A549 (cell line): ENCODE results near the gene TECRL. TPM values are rescaled to one million over a fixed set of nuclear protein-coding genes. Genes with fewer than 3 reads are reported as not detected.

Experiments used
- ATAC-seq, 2 experiments: fragments of 200-7000 bp in 1 of 2; fragments of >200 bp in 1 of 2; cut with Nextera tagmentation in 1 of 2; cut with Tn5 transposase in 1 of 2; 3 replicates each; pipeline versions ENCODE4 v1.8.0 to v1.9.1; 2018 to 2020; ENCODE audit warnings: mild to moderate bottlenecking in 1 of 2, moderate library complexity in 1 of 2
- CTCF ChIA-PET: fragments of 300-600 bp; sonication (Branson Sonifier 250); formaldehyde crosslinking; extraction: SDS; loops from one replicate; lab custom pipeline; 2021; ENCODE audit warnings: antibody characterized with exemption, inconsistent platforms; lab: Yijun Ruan, JAX
- POLR2A ChIA-PET: fragments of 350-600 bp; formaldehyde crosslinking; extraction: SDS; loops from one replicate; lab custom pipeline; 2021; ENCODE audit warnings: antibody characterized with exemption, inconsistent platforms; lab: Yijun Ruan, JAX
- DNase-seq, 2 experiments: peaks; one replicate each; pipeline versions ENCODE4 v3.0.0 to v3.0.0-alpha.2; 2011 to 2016; ENCODE audit warnings: low read depth in 1 of 2, low spot score in 1 of 2
- FAIRE-seq: peaks from 2 replicates; lab custom pipeline; 2011; peaks lifted over from hg19 to GRCh38; lab: Jason Lieb, UNC
- H3K27ac ChIP-seq, 2 experiments: fragments of >200 bp; sonication (Bioruptor Twin); formaldehyde crosslinking; 3 replicates each; pipeline ENCODE4 v1.5.1; 2016 to 2017
- H3K4me1 ChIP-seq: fragments of >200 bp; sonication (Bioruptor Twin); formaldehyde crosslinking; 3 replicates; pipeline ENCODE4 v1.6.1; 2016
- H3K4me2 ChIP-seq: fragments of >200 bp; sonication (Bioruptor Twin); formaldehyde crosslinking; 3 replicates; pipeline ENCODE4 v1.6.1; 2016
- H3K4me3 ChIP-seq: fragments of >200 bp; sonication (Bioruptor Twin); formaldehyde crosslinking; 3 replicates; pipeline ENCODE4 v1.5.1; 2016
- H3K9me3 ChIP-seq: fragments of >200 bp; sonication (Bioruptor Twin); formaldehyde crosslinking; 3 replicates; pipeline ENCODE4 v1.6.1; 2016
- BHLHE40 ChIP-seq: IDR thresholded peaks from 2 replicates; pipeline ENCODE4 v1.6.1; 2012; ENCODE audit warnings: low read depth, low read length, inconsistent platforms
- CBX2 ChIP-seq: fragments of 200-600 bp; sonication (generic); IDR thresholded peaks from 2 replicates; pipeline ENCODE4 v1.6.1; 2016; ENCODE audit warnings: low read depth, mild to moderate bottlenecking, borderline replicate concordance
- FOSB ChIP-seq: fragments of 250-450 bp; sonication (Bioruptor Pico); IDR thresholded peaks from 2 replicates; pipeline ENCODE4 v1.5.0; 2020; ENCODE audit warnings: mild to moderate bottlenecking, moderate library complexity
- HEYL ChIP-seq: fragments of 250-450 bp; sonication (Bioruptor Pico); IDR thresholded peaks from 2 replicates; pipeline ENCODE4 v1.8.0; 2021; ENCODE audit warnings: mild to moderate bottlenecking, moderate library complexity
- HOXB5 ChIP-seq: fragments of 250-450 bp; sonication (Bioruptor Pico); IDR thresholded peaks from 2 replicates; pipeline ENCODE4 v1.5.0; 2020; ENCODE audit warnings: mild to moderate bottlenecking, moderate library complexity
- MAZ ChIP-seq: fragments of 150-350 bp; IDR thresholded peaks from 2 replicates; pipeline ENCODE4 v1.6.1; 2014; ENCODE audit warnings: antibody characterized with exemption, low read depth, low read length, borderline replicate concordance
- NPAS2 ChIP-seq: fragments of 250-450 bp; sonication (Bioruptor Pico); IDR thresholded peaks from 2 replicates; pipeline ENCODE4 v1.8.0; 2022; ENCODE audit warnings: mild to moderate bottlenecking, moderate library complexity, borderline replicate concordance
- PBX3 ChIP-seq: IDR thresholded peaks from 2 replicates; pipeline ENCODE4 v1.6.1; 2012
- PHF8 ChIP-seq: fragments of 200-600 bp; sonication (generic); IDR thresholded peaks from 2 replicates; pipeline ENCODE4 v1.6.1; 2016; ENCODE audit warnings: low read depth, mild to moderate bottlenecking, antibody characterized with exemption, moderate library complexity, borderline replicate concordance
- POLR2AphosphoS2 ChIP-seq: conservative IDR thresholded peaks from 2 replicates; pipeline ENCODE4 v1.6.1; 2012; ENCODE audit warnings: low read length, improper control_type of control experiment, inconsistent platforms
- RFX5 ChIP-seq: fragments of 450-650 bp; IDR thresholded peaks from 2 replicates; pipeline ENCODE4 v1.7.1; 2014; ENCODE audit warnings: antibody characterized with exemption, mild to moderate bottlenecking, moderate library complexity
- SMC3 ChIP-seq: fragments of >200 bp; sonication (Bioruptor Twin); formaldehyde crosslinking; IDR thresholded peaks from 3 replicates; pipeline ENCODE4 v1.6.1; 2018; ENCODE audit warnings: inconsistent platforms
- TFCP2L1 ChIP-seq: fragments of 250-450 bp; sonication (Bioruptor Pico); IDR thresholded peaks from 2 replicates; pipeline ENCODE4 v1.5.0; 2021; ENCODE audit warnings: mild to moderate bottlenecking
- USF2 ChIP-seq: fragments of 450-650 bp; IDR thresholded peaks from 2 replicates; pipeline ENCODE4 v1.6.1; 2014; ENCODE audit warnings: antibody characterized with exemption
- ZC3H11A ChIP-seq: fragments of 450-650 bp; IDR thresholded peaks from 2 replicates; pipeline ENCODE4 v1.6.1; 2014; ENCODE audit warnings: antibody characterized with exemption, mild to moderate bottlenecking
- ZSCAN20 ChIP-seq: fragments of 250-450 bp; sonication (Bioruptor Pico); IDR thresholded peaks from 2 replicates; pipeline ENCODE4 v1.8.0; 2022; ENCODE audit warnings: mild to moderate bottlenecking, moderate library complexity
- WGBS: methylation state at CpG from one replicate; pipeline ENCODE4 v1.1.6; 2017; ENCODE audit errors: missing lambda C conversion rate; 5-methylcytosine and 5-hydroxymethylcytosine counted together
- polyA plus RNA-seq, 4 experiments: library from polyadenylated mRNA; depleted of rRNA in 3 of 4; stranded (reverse); fragments of >200 nt; fragmentation: RNase III in 1 of 4; extraction: RNeasy Plus Mini Kit Qiagen cat#74134 plus additional on column Dnase treatment in 1 of 4; gene quantifications; 2 replicates in 3 of 4; 3 replicates in 1 of 4; pipeline ENCODE4 v1.2.3, GENCODE V29; 2011 to 2017
- TF ChIP-seq, protein P1 (sequence below): fragments of 250-450 bp; sonication (Bioruptor Pico); IDR thresholded peaks from 2 replicates; pipeline ENCODE4 v1.5.0; 2021; ENCODE audit warnings: mild to moderate bottlenecking, moderate library complexity, borderline replicate concordance
- TF ChIP-seq, protein P2 (sequence below): fragments of 250-450 bp; sonication (Bioruptor Pico); IDR thresholded peaks from 2 replicates; pipeline ENCODE4 v1.5.0; 2020; ENCODE audit warnings: low read depth, mild to moderate bottlenecking, moderate library complexity

TECRL gene
- polyA plus RNA-seq, 2 of the 4 experiments (the other 2 are of a cell fraction): not detected

- WGBS: no CpG with 5 or more reads among the region's 5 CpGs
- Histone ChIP-seq H3K9me3 (no peaks in the 10 kb centered on the region), H3K4me3 (no peak overlapping the region), H3K4me1 (no peaks in the 10 kb centered on the region), H3K4me2 (no peak overlapping the region), H3K27ac (no peak overlapping the region)
- DNase-seq (no peak), FAIRE-seq (no peak), ATAC-seq (no peak)
- CTCF ChIA-PET: no interaction called here
- POLR2A ChIA-PET: no interaction called here
- TF ChIP-seq ZSCAN20 (no peak), TFCP2L1 (CRISPR knock-in tag) (no peak), USF2 (no peak), PBX3 (no peak), CBX2 (no peak), HOXB5 (CRISPR knock-in tag) (no peak), BHLHE40 (no peak), RFX5 (no peak)
- TF ChIP-seq, protein P1, sequence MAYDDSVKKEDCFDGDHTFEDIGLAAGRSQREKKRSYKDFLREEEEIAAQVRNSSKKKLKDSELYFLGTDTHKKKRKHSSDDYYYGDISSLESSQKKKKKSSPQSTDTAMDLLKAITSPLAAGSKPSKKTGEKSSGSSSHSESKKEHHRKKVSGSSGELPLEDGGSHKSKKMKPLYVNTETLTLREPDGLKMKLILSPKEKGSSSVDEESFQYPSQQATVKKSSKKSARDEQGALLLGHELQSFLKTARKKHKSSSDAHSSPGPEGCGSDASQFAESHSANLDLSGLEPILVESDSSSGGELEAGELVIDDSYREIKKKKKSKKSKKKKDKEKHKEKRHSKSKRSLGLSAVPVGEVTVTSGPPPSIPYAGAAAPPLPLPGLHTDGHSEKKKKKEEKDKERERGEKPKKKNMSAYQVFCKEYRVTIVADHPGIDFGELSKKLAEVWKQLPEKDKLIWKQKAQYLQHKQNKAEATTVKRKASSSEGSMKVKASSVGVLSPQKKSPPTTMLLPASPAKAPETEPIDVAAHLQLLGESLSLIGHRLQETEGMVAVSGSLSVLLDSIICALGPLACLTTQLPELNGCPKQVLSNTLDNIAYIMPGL (CRISPR knock-in tag): no peak
Measured at GRCh38 chr4:64340218-64341110, 68.8 kb downstream of the TECRL start.

DNA sequence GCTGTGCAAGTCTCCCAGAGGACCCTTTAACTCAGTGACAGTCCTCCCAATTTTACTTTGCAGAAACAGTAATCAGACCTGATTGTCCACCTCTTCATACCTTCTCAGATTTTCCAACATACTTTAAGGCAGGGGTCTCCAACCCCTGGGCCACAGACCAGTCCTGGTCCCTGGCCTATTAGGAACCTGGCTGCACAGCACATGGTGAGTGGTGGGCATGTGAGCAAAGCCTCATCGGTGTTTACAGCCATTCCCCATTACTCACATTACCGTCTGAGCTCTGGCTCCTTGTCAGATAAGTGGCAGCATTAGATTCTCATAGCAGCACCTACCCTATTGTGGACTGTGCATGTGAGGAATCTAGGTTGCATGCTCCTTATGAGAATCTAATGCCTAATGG is 74.3 kb downstream of the TECRL start:
- no peaks in the 10 kb centered on the region for H3K9me3 ChIP-seq
- no peak overlapping the region for H3K4me2 ChIP-seq
- no peak overlapping the region for H3K4me3 ChIP-seq
- WGBS: 20% methylated on average over 1 of the region's 2 CpGs
- DNase-seq (no peak), FAIRE-seq (no peak), ATAC-seq (no peak)
- POLR2A ChIA-PET: no interaction called here
- H3K4me1 ChIP-seq: no peaks in the 10 kb centered on the region
- H3K27ac ChIP-seq: no peak overlapping the region
- TF ChIP-seq MAZ (no peak), FOSB (CRISPR knock-in tag) (no peak), HEYL (CRISPR knock-in tag) (no peak), NPAS2 (CRISPR knock-in tag) (no peak), USF2 (no peak), SMC3 (no peak), POLR2AphosphoS2 (no peak), PHF8 (no peak), ZC3H11A (no peak)
- TF ChIP-seq, protein P2, sequence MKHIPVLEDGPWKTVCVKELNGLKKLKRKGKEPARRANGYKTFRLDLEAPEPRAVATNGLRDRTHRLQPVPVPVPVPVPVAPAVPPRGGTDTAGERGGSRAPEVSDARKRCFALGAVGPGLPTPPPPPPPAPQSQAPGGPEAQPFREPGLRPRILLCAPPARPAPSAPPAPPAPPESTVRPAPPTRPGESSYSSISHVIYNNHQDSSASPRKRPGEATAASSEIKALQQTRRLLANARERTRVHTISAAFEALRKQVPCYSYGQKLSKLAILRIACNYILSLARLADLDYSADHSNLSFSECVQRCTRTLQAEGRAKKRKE: no peak
- CTCF ChIA-PET: no interaction called here
